ENCODE data around the gene EEF2. TPM values are rescaled to one million over a fixed set of nuclear protein-coding genes. Genes with fewer than 3 reads are reported as not detected.
"Not testable (repeated sequence)": the region's sequence is repeated elsewhere in the genome, so short reads cannot be mapped to it uniquely, and the experiment has no call there.

EEF2 gene
- polyA plus RNA-seq, 4 donors: 962 to 2,089 (median 1,615) TPM

DNA sequence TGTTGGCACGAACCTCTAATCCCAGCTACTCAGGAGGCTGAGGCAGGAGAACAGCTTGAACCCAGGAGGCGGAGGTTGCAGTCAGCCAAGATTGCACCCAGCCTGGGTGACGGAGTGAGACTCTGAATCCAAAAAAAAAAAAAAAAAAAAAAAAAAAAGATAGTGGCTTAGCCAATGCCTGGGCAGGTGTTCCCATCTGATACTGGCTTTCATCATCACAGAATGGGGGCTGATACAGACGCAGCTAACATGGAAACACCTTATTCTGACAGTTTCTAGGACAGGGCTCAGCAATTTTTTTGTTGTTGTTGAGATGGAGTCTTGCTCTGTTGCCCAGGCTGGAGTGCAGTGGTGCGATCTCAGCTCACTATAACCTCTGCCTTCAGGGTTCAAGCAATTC lies 15.5 kb upstream of the EEF2 start:
- not testable (repeated sequence) for H3K4me1 ChIP-seq (ENCODE audit: control insufficient read depth in 3 of 3, insufficient read depth in 2 of 3, low read depth in 1 of 3, low read length in 2 of 3); H3K27me3 ChIP-seq (ENCODE audit: control insufficient read depth in 3 of 3, insufficient read depth in 3 of 3, low read length in 3 of 3); H3K9me3 ChIP-seq (ENCODE audit: control insufficient read depth in 2 of 2, insufficient read depth in 1 of 2, low read depth in 1 of 2, low read length in 1 of 2); H3K4me3 ChIP-seq (ENCODE audit: low read depth in 1 of 3, low read length in 3 of 3); FAIRE-seq; H3K27ac ChIP-seq (ENCODE audit: low read depth in 1 of 3, low read length in 2 of 3); DNase-seq; H3K36me3 ChIP-seq (ENCODE audit: control insufficient read depth in 3 of 3, insufficient read depth in 2 of 3, low read depth in 1 of 3, low read length in 3 of 3)
- WGBS, 3 donors: 81 to 89% (median 88%) methylated on average over 5 of the region's 5 CpGs

DNA sequence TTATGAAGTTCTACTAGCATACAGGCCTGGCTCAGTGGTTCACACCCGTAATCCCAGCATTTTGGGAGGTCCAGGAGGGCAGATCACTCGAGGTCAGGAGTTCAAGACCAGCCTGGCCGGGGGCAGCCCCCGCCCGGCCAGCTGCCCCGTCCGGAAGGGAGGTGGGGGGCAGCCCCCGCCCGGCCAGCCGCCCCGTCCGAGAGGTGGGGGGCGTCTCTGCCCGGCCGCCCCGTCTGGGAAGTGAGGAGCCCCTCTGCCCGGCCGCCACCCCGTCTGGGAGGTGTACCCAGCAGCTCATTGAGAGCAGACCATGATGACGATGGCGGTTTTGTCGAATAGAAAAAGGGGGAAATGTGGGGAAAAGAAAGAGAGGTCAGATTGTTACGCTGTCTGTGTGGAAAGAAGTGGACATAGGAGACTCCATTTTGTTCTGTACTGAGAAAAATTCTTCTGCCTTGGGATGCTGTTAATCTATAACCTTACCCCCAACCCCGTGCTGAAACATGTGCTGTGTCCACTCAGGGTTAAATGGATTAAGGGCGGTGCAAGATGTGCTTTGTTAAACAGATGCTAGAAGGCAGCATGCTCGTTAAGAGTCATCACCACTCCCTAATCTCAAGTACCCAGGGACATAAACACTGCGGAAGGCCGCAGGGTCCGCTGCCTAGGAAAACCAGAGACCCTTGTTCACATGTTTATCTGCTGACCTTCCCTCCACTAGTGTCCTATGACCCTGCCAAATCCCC lies 13.6 kb upstream of the EEF2 start:
- not testable (repeated sequence) for H3K27ac ChIP-seq (ENCODE audit: low read depth in 1 of 3, low read length in 2 of 3); H3K36me3 ChIP-seq (ENCODE audit: control insufficient read depth in 3 of 3, insufficient read depth in 2 of 3, low read depth in 1 of 3, low read length in 3 of 3); H3K4me3 ChIP-seq (ENCODE audit: low read depth in 1 of 3, low read length in 3 of 3); H3K27me3 ChIP-seq (ENCODE audit: control insufficient read depth in 3 of 3, insufficient read depth in 3 of 3, low read length in 3 of 3); H3K9me3 ChIP-seq (ENCODE audit: control insufficient read depth in 2 of 2, insufficient read depth in 1 of 2, low read depth in 1 of 2, low read length in 1 of 2); DNase-seq; FAIRE-seq; H3K4me1 ChIP-seq (ENCODE audit: control insufficient read depth in 3 of 3, insufficient read depth in 2 of 3, low read depth in 1 of 3, low read length in 2 of 3)
- 78 to 85% (median 83%) methylated on average over 29 of the region's 29 CpGs for WGBS, 3 donors

- H3K27ac ChIP-seq (ENCODE audit: low read depth in 1 of 3, low read length in 2 of 3): no peak overlapping the region
- H3K4me3 ChIP-seq (ENCODE audit: low read depth in 1 of 3, low read length in 3 of 3): no peak overlapping the region
- 74 to 82% (median 79%) methylated on average over 6 of the region's 6 CpGs for WGBS, 3 donors
- no peaks in the 10 kb centered on the region for H3K27me3 ChIP-seq (ENCODE audit: control insufficient read depth in 3 of 3, insufficient read depth in 3 of 3, low read length in 3 of 3)
- FAIRE-seq: no peak
- no peaks in the 10 kb centered on the region for H3K9me3 ChIP-seq (ENCODE audit: control insufficient read depth in 2 of 2, insufficient read depth in 1 of 2, low read depth in 1 of 2, low read length in 1 of 2)
- H3K4me1 ChIP-seq (ENCODE audit: control insufficient read depth in 3 of 3, insufficient read depth in 2 of 3, low read depth in 1 of 3, low read length in 2 of 3): no peaks in the 10 kb centered on the region
- H3K36me3 ChIP-seq (ENCODE audit: control insufficient read depth in 3 of 3, insufficient read depth in 2 of 3, low read depth in 1 of 3, low read length in 3 of 3): no peaks in the 10 kb centered on the region
- no peak for DNase-seq
These were observed 10.3 kb upstream of the EEF2 start for GRCh38 chr19:3995607-3996006.

DNA sequence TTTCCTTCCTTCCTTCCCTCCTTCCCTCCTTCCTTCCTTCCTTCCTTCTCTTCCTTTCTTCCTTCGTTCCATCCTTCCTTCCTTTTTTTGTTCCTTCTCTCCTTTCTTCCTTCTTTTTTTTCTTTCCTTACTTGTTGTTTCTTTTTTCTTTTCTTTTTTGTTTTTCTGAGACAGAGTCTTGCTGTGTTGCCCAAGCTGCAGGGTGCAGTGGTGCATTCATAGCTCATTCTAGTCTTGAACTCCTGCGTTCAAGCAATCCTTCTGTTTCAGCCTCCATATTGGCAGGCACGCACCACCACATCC lies 5.5 kb upstream of the EEF2 start:
- Histone ChIP-seq H3K27ac (ENCODE audit: low read depth in 1 of 3, low read length in 2 of 3) (no peak overlapping the region), H3K4me1 (ENCODE audit: control insufficient read depth in 3 of 3, insufficient read depth in 2 of 3, low read depth in 1 of 3, low read length in 2 of 3) (peaks cover 0 to 18% (median 0%) of the 10 kb centered on the region in 3 donors), H3K9me3 (ENCODE audit: control insufficient read depth in 2 of 2, insufficient read depth in 1 of 2, low read depth in 1 of 2, low read length in 1 of 2) (no peaks in the 10 kb centered on the region), H3K27me3 (ENCODE audit: control insufficient read depth in 3 of 3, insufficient read depth in 3 of 3, low read length in 3 of 3) (peaks cover 0 to 7% (median 0%) of the 10 kb centered on the region in 3 donors), H3K36me3 (ENCODE audit: control insufficient read depth in 3 of 3, insufficient read depth in 2 of 3, low read depth in 1 of 3, low read length in 3 of 3) (no peaks in the 10 kb centered on the region), H3K4me3 (ENCODE audit: low read depth in 1 of 3, low read length in 3 of 3) (no peak overlapping the region)
- WGBS, 3 donors: 77 to 81% (median 81%) methylated on average over 3 of the region's 3 CpGs
- FAIRE-seq: no peak
- no peak for DNase-seq

GRCh38 chr19:3987619-3988371 lies 2.5 kb upstream of the EEF2 start:
- peak overlapping the region in 1 of 3 donors; percentile 12 for H3K27ac ChIP-seq (ENCODE audit: low read depth in 1 of 3, low read length in 2 of 3)
- peak overlapping the region in 1 of 3 donors; percentile 14 for H3K4me3 ChIP-seq (ENCODE audit: low read depth in 1 of 3, low read length in 3 of 3)
- peaks cover 0 to 7% (median 0%) of the 10 kb centered on the region in 3 donors for H3K27me3 ChIP-seq (ENCODE audit: control insufficient read depth in 3 of 3, insufficient read depth in 3 of 3, low read length in 3 of 3)
- peaks cover 0 to 29% (median 0%) of the 10 kb centered on the region in 3 donors for H3K4me1 ChIP-seq (ENCODE audit: control insufficient read depth in 3 of 3, insufficient read depth in 2 of 3, low read depth in 1 of 3, low read length in 2 of 3)
- 7 to 9% (median 7%) methylated on average over 28 to 30 of the region's 30 CpGs for WGBS, 3 donors
- DNase-seq (peak; percentile 89 to 93), FAIRE-seq (no peak)
- H3K9me3 ChIP-seq (ENCODE audit: control insufficient read depth in 2 of 2, insufficient read depth in 1 of 2, low read depth in 1 of 2, low read length in 1 of 2): no peaks in the 10 kb centered on the region
- H3K36me3 ChIP-seq (ENCODE audit: control insufficient read depth in 3 of 3, insufficient read depth in 2 of 3, low read depth in 1 of 3, low read length in 3 of 3): peaks cover 3 to 19% (median 7%) of the 10 kb centered on the region in 3 donors

- Histone ChIP-seq H3K4me1 (ENCODE audit: control insufficient read depth in 3 of 3, insufficient read depth in 2 of 3, low read depth in 1 of 3, low read length in 2 of 3) (peaks cover 0 to 29% (median 0%) of the 10 kb centered on the region in 3 donors), H3K27ac (ENCODE audit: low read depth in 1 of 3, low read length in 2 of 3) (peak overlapping the region in 1 of 3 donors; percentile 24), H3K4me3 (ENCODE audit: low read depth in 1 of 3, low read length in 3 of 3) (peak overlapping the region in 1 of 3 donors; percentile 33), H3K36me3 (ENCODE audit: control insufficient read depth in 3 of 3, insufficient read depth in 2 of 3, low read depth in 1 of 3, low read length in 3 of 3) (peaks cover 7 to 32% (median 20%) of the 10 kb centered on the region in 3 donors), H3K9me3 (ENCODE audit: control insufficient read depth in 2 of 2, insufficient read depth in 1 of 2, low read depth in 1 of 2, low read length in 1 of 2) (no peaks in the 10 kb centered on the region), H3K27me3 (ENCODE audit: control insufficient read depth in 3 of 3, insufficient read depth in 3 of 3, low read length in 3 of 3) (peaks cover 0 to 7% (median 0%) of the 10 kb centered on the region in 3 donors)
- FAIRE-seq: no peak
- peak; percentile 82 to 85 for DNase-seq
- WGBS, 3 donors: 2 to 3% (median 3%) methylated on average over 21 of the region's 21 CpGs
These were observed 1.2 kb upstream of the EEF2 start for GRCh38 chr19:3986260-3987041.

- H3K4me3 ChIP-seq (ENCODE audit: low read depth in 1 of 3, low read length in 3 of 3): peak overlapping the region in 2 of 3 donors; percentile 33 to 97
- peaks cover 0 to 29% (median 0%) of the 10 kb centered on the region in 3 donors for H3K4me1 ChIP-seq (ENCODE audit: control insufficient read depth in 3 of 3, insufficient read depth in 2 of 3, low read depth in 1 of 3, low read length in 2 of 3)
- H3K36me3 ChIP-seq (ENCODE audit: control insufficient read depth in 3 of 3, insufficient read depth in 2 of 3, low read depth in 1 of 3, low read length in 3 of 3): peaks cover 13 to 39% (median 27%) of the 10 kb centered on the region in 3 donors
- no peak for DNase-seq
- peaks cover 0 to 7% (median 0%) of the 10 kb centered on the region in 3 donors for H3K27me3 ChIP-seq (ENCODE audit: control insufficient read depth in 3 of 3, insufficient read depth in 3 of 3, low read length in 3 of 3)
- no peak for FAIRE-seq
- no peaks in the 10 kb centered on the region for H3K9me3 ChIP-seq (ENCODE audit: control insufficient read depth in 2 of 2, insufficient read depth in 1 of 2, low read depth in 1 of 2, low read length in 1 of 2)
- WGBS, 3 donors: 2 to 5% (median 3%) methylated on average over 19 of the region's 19 CpGs
- peak overlapping the region in 1 of 3 donors; percentile 3 for H3K27ac ChIP-seq (ENCODE audit: low read depth in 1 of 3, low read length in 2 of 3)
These were observed 488 bp upstream of the EEF2 start for GRCh38 chr19:3985643-3986259.

DNA sequence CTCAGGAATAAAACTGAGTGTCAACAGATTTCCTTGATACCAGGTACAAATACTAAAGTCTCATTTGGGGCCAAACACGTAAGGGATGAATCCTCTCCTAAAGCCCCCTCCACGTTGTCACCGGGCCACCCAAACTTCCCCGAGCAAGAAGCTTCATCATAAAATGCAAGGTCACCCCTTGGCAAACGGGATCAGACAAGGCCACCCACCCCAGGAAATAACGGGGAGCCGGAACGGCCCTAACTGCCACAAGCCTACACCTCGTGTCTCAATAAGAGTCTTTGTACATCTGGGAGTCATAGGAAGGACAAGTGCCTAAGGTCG lies 717 bp downstream of the EEF2 start:
- Histone ChIP-seq H3K36me3 (ENCODE audit: control insufficient read depth in 3 of 3, insufficient read depth in 2 of 3, low read depth in 1 of 3, low read length in 3 of 3) (peaks cover 25 to 51% (median 38%) of the 10 kb centered on the region in 3 donors), H3K4me3 (ENCODE audit: low read depth in 1 of 3, low read length in 3 of 3) (peak overlapping the region; percentile 85 to 97 (median 89)), H3K9me3 (ENCODE audit: control insufficient read depth in 2 of 2, insufficient read depth in 1 of 2, low read depth in 1 of 2, low read length in 1 of 2) (no peaks in the 10 kb centered on the region), H3K4me1 (ENCODE audit: control insufficient read depth in 3 of 3, insufficient read depth in 2 of 3, low read depth in 1 of 3, low read length in 2 of 3) (peaks cover 0 to 29% (median 0%) of the 10 kb centered on the region in 3 donors), H3K27me3 (ENCODE audit: control insufficient read depth in 3 of 3, insufficient read depth in 3 of 3, low read length in 3 of 3) (peaks cover 0 to 7% (median 0%) of the 10 kb centered on the region in 3 donors), H3K27ac (ENCODE audit: low read depth in 1 of 3, low read length in 2 of 3) (peak overlapping the region; percentile 90 to 98 (median 98))
- DNase-seq (peak in 1 of 2 donors; percentile 35), FAIRE-seq (no peak)
- 0 to 1% (median 1%) methylated on average over 10 of the region's 10 CpGs for WGBS, 3 donors

Data from small intestine (tissue), 7 donors.